Activated naive CD8-positive, alpha-beta T cell treated with anti-CD3 and anti-CD28 coated beads for 36 hours (primary cell): Measurements from ENCODE around the gene GYG1. TPM values are rescaled to one million over a fixed set of nuclear protein-coding genes. Genes with fewer than 3 reads are reported as not detected.

Experiments
- DNase-seq: peaks from one replicate; pipeline ENCODE4 v3.0.0; 2021
- H3K27ac Mint-ChIP-seq: one replicate; pipeline ENCODE4 v1.8.0; 2022; ENCODE audit warnings: mild to moderate bottlenecking, moderate library complexity, mixed read lengths
- H3K27me3 Mint-ChIP-seq: one replicate; pipeline ENCODE4 v1.8.0; 2022; ENCODE audit warnings: mild to moderate bottlenecking, mixed read lengths
- H3K36me3 Mint-ChIP-seq: one replicate; pipeline ENCODE4 v1.8.0; 2021; ENCODE audit warnings: mild to moderate bottlenecking, mixed read lengths
- H3K4me1 Mint-ChIP-seq: one replicate; pipeline ENCODE4 v1.8.0; 2021; ENCODE audit warnings: mixed read lengths
- H3K4me3 Mint-ChIP-seq: one replicate; pipeline ENCODE4 v1.8.0; 2022; ENCODE audit warnings: mild to moderate bottlenecking, moderate library complexity, mixed read lengths
- H3K9me3 Mint-ChIP-seq: one replicate; pipeline ENCODE4 v1.8.0; 2022; ENCODE audit warnings: mixed read lengths
- total RNA-seq, 2 experiments: library from RNA; stranded (reverse); gene quantifications; one replicate each; pipeline ENCODE4 v1.2.3, GENCODE V29; 2021

Gene GYG1
- total RNA-seq, 2 experiments from 2014 or later = 20.2 to 20.6 TPM

GRCh38 chr3:149020196-149020838, 29.0 kb downstream of the GYG1 start:
- H3K36me3 Mint-ChIP-seq = peaks cover 33% of the 10 kb centered on the region
- no peak for DNase-seq
- peaks cover 6% of the 10 kb centered on the region for H3K4me1 Mint-ChIP-seq
- H3K27ac Mint-ChIP-seq = no peak overlapping the region
- H3K9me3 Mint-ChIP-seq = peaks cover 5% of the 10 kb centered on the region
- H3K4me3 Mint-ChIP-seq = no peak overlapping the region
- H3K27me3 Mint-ChIP-seq = no peaks in the 10 kb centered on the region

GRCh38 chr3:149020839-149021252, 29.5 kb downstream of the GYG1 start:
- Mint-ChIP-seq H3K36me3 (peaks cover 30% of the 10 kb centered on the region), H3K27ac (no peak overlapping the region), H3K9me3 (peaks cover 5% of the 10 kb centered on the region), H3K4me1 (peaks cover 6% of the 10 kb centered on the region), H3K4me3 (no peak overlapping the region), H3K27me3 (no peaks in the 10 kb centered on the region)
- no peak for DNase-seq

- no peak overlapping the region for H3K27ac Mint-ChIP-seq
- H3K9me3 Mint-ChIP-seq = peaks cover 5% of the 10 kb centered on the region
- peaks cover 6% of the 10 kb centered on the region for H3K4me1 Mint-ChIP-seq
- no peaks in the 10 kb centered on the region for H3K27me3 Mint-ChIP-seq
- no peak for DNase-seq
- H3K36me3 Mint-ChIP-seq = peaks cover 36% of the 10 kb centered on the region
- no peak overlapping the region for H3K4me3 Mint-ChIP-seq
Observed at GRCh38 chr3:149021830-149022229, 30.5 kb downstream of the GYG1 start.

- Mint-ChIP-seq H3K27me3 (no peaks in the 10 kb centered on the region), H3K36me3 (peaks cover 38% of the 10 kb centered on the region), H3K4me1 (peaks cover 6% of the 10 kb centered on the region), H3K27ac (no peak overlapping the region), H3K9me3 (peaks cover 5% of the 10 kb centered on the region), H3K4me3 (no peak overlapping the region)
- no peak for DNase-seq
Observed at GRCh38 chr3:149023951-149024350, 32.6 kb downstream of the GYG1 start.

GRCh38 chr3:149026718-149027117, 35.4 kb downstream of the GYG1 start:
- H3K9me3 Mint-ChIP-seq = peaks cover 5% of the 10 kb centered on the region
- H3K27me3 Mint-ChIP-seq = no peaks in the 10 kb centered on the region
- H3K27ac Mint-ChIP-seq = no peak overlapping the region
- peaks cover 2% of the 10 kb centered on the region for H3K4me1 Mint-ChIP-seq
- peaks cover 38% of the 10 kb centered on the region for H3K36me3 Mint-ChIP-seq
- H3K4me3 Mint-ChIP-seq = no peak overlapping the region
- DNase-seq = no peak

GRCh38 chr3:149031096-149031495, 39.8 kb downstream of the GYG1 start:
- no peak for DNase-seq
- peaks cover 2% of the 10 kb centered on the region for H3K4me1 Mint-ChIP-seq
- no peaks in the 10 kb centered on the region for H3K27me3 Mint-ChIP-seq
- peaks cover 11% of the 10 kb centered on the region for H3K36me3 Mint-ChIP-seq
- no peak overlapping the region for H3K4me3 Mint-ChIP-seq
- H3K27ac Mint-ChIP-seq = no peak overlapping the region
- H3K9me3 Mint-ChIP-seq = no peaks in the 10 kb centered on the region

- Mint-ChIP-seq H3K27me3 (no peaks in the 10 kb centered on the region), H3K4me1 (peaks cover 6% of the 10 kb centered on the region), H3K36me3 (peaks cover 12% of the 10 kb centered on the region), H3K9me3 (no peaks in the 10 kb centered on the region), H3K27ac (no peak overlapping the region), H3K4me3 (no peak overlapping the region)
- DNase-seq = no peak
Observed at GRCh38 chr3:149037684-149038083, 46.3 kb downstream of the GYG1 start.

GRCh38 chr3:149038322-149038721, 47.0 kb downstream of the GYG1 start:
- Mint-ChIP-seq H3K4me1 (peaks cover 13% of the 10 kb centered on the region), H3K27ac (no peak overlapping the region), H3K36me3 (peaks cover 14% of the 10 kb centered on the region)

GRCh38 chr3:149042789-149043386, 51.5 kb downstream of the GYG1 start:
- DNase-seq = no peak
- Mint-ChIP-seq H3K4me1 (peaks cover 20% of the 10 kb centered on the region), H3K9me3 (no peaks in the 10 kb centered on the region), H3K4me3 (peak overlapping the region; percentile 60), H3K27me3 (no peaks in the 10 kb centered on the region), H3K36me3 (peaks cover 24% of the 10 kb centered on the region), H3K27ac (peak overlapping the region; percentile 86)

More at GRCh38 chr3:149038322-149038721, 47.0 kb downstream of the GYG1 start:
- no peak for DNase-seq
- Mint-ChIP-seq H3K9me3 (no peaks in the 10 kb centered on the region), H3K27me3 (no peaks in the 10 kb centered on the region), H3K4me3 (no peak overlapping the region)

- Mint-ChIP-seq H3K27ac (no peak overlapping the region), H3K27me3 (no peaks in the 10 kb centered on the region), H3K36me3 (peaks cover 24% of the 10 kb centered on the region)
Observed at GRCh38 chr3:149044339-149045083, 53.2 kb downstream of the GYG1 start.

GRCh38 chr3:149055575-149055974, 64.2 kb downstream of the GYG1 start:
- Mint-ChIP-seq H3K4me1 (peaks cover 2% of the 10 kb centered on the region), H3K27ac (no peak overlapping the region), H3K36me3 (peaks cover 47% of the 10 kb centered on the region), H3K4me3 (no peak overlapping the region), H3K9me3 (peaks cover 4% of the 10 kb centered on the region), H3K27me3 (no peaks in the 10 kb centered on the region)
- no peak for DNase-seq

More at GRCh38 chr3:149044339-149045083, 53.2 kb downstream of the GYG1 start:
- Mint-ChIP-seq H3K9me3 (no peaks in the 10 kb centered on the region), H3K4me1 (peaks cover 20% of the 10 kb centered on the region), H3K4me3 (no peak overlapping the region)
- DNase-seq = no peak

- peaks cover 4% of the 10 kb centered on the region for H3K9me3 Mint-ChIP-seq
- H3K4me3 Mint-ChIP-seq = no peak overlapping the region
- H3K4me1 Mint-ChIP-seq = peaks cover 2% of the 10 kb centered on the region
- no peak overlapping the region for H3K27ac Mint-ChIP-seq
- DNase-seq = no peak
- H3K36me3 Mint-ChIP-seq = peaks cover 41% of the 10 kb centered on the region
- H3K27me3 Mint-ChIP-seq = no peaks in the 10 kb centered on the region
Observed at GRCh38 chr3:149058198-149058597, 66.9 kb downstream of the GYG1 start.

- Mint-ChIP-seq H3K4me1 (peaks cover 2% of the 10 kb centered on the region), H3K27me3 (no peaks in the 10 kb centered on the region), H3K9me3 (peaks cover 4% of the 10 kb centered on the region), H3K36me3 (peaks cover 37% of the 10 kb centered on the region), H3K27ac (no peak overlapping the region), H3K4me3 (no peak overlapping the region)
- DNase-seq = no peak
Observed at GRCh38 chr3:149058602-149059001, 67.3 kb downstream of the GYG1 start.

GRCh38 chr3:149061776-149062175, 70.4 kb downstream of the GYG1 start:
- Mint-ChIP-seq H3K27ac (no peak overlapping the region), H3K36me3 (peaks cover 15% of the 10 kb centered on the region)

GRCh38 chr3:149067883-149068282, 76.5 kb downstream of the GYG1 start:
- Mint-ChIP-seq H3K4me1 (no peaks in the 10 kb centered on the region), H3K27me3 (no peaks in the 10 kb centered on the region), H3K36me3 (peaks cover 5% of the 10 kb centered on the region), H3K9me3 (no peaks in the 10 kb centered on the region), H3K27ac (no peak overlapping the region), H3K4me3 (no peak overlapping the region)
- no peak for DNase-seq

More at GRCh38 chr3:149061776-149062175, 70.4 kb downstream of the GYG1 start:
- Mint-ChIP-seq H3K27me3 (no peaks in the 10 kb centered on the region), H3K4me3 (no peak overlapping the region), H3K9me3 (no peaks in the 10 kb centered on the region), H3K4me1 (peaks cover 2% of the 10 kb centered on the region)
- DNase-seq = no peak
